ENCODE data around the gene PITPNC1.

DNA sequence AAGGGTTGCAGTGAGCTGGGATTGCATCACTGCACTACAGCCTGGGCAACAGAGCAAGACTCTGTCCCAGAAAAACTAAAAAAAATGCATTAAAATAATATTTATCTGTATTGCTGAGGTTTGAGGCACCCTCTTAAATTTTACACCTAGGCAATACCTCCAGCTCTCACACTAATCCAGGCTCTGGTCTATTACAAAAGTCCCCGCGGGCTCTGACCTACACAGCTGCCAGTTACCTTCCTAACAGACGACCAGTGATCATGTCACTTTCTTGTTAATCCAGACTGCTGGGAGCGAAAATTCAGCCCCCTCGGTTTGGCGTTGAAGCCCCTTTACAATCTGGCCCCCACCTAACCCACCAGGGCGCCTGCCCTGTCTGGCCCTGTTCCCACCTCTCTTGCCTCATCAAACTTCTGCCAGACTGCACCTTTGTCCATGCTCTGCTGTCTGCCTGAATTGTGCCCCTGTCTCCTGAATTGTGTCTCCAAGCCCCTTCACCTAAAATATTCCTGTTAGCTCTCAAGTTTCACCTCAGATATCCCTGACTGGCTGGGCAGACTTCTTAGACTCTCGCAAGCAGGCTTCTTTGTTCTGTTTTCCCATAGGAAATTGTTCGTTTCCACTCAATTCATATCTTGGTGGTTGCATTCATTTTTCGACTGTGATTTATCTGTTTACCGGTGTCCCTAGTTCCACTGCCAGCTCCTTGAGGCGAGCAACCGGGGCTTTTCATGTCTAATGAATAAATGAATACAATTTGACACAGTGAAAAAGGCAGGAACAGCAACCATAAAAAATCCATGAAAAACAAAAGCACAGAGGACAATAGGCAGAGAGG, 65.9 kb downstream of the PITPNC1 start:
- TF ChIP-seq, protein P1, sequence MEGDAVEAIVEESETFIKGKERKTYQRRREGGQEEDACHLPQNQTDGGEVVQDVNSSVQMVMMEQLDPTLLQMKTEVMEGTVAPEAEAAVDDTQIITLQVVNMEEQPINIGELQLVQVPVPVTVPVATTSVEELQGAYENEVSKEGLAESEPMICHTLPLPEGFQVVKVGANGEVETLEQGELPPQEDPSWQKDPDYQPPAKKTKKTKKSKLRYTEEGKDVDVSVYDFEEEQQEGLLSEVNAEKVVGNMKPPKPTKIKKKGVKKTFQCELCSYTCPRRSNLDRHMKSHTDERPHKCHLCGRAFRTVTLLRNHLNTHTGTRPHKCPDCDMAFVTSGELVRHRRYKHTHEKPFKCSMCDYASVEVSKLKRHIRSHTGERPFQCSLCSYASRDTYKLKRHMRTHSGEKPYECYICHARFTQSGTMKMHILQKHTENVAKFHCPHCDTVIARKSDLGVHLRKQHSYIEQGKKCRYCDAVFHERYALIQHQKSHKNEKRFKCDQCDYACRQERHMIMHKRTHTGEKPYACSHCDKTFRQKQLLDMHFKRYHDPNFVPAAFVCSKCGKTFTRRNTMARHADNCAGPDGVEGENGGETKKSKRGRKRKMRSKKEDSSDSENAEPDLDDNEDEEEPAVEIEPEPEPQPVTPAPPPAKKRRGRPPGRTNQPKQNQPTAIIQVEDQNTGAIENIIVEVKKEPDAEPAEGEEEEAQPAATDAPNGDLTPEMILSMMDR (IDR thresholded peaks at IDR 0.05) = no peak
- TF ChIP-seq POLR2A (IDR thresholded peaks at IDR 0.05) = no peak

All from esophagus squamous epithelium (tissue), 4 donors.